NCI-H1417 (cell line): ENCODE measurements around the gene CCDC149.

Experiments
- DNase-seq, 3 experiments: peaks; one replicate each; lab custom pipeline; 2025; lab: John Stamatoyannopoulos, UW

Gene CCDC149

DNA sequence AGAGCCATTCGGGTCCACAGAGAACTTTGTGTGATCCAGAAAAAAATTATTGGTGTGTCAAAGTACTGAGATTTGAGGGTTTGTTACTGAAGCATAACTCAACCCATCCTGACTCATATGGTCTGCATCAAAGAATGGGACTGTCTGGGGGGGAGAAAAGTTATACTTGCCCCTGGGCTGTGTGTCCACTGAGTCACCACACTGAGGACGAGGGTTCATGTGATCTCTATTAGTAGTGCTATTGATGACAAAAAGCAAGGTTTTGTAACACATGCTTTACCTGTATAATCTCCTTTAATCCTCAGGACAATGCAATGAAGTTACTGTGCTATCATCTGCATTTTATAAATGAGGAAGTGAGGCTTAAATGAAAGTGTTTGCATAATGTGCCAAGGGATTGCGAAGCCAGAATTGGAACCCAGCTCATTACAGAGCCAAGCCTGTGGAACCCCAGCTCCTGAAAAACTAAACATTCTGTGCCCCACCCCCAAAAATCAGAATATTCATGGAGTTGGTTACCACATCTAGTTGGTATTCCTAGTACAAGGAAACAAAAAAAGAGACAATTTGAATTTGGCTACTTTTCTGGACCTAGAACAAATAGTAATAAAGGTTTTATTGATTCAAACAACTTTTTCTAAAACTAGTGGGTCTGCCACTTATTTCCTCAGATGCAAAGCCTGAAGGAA lies 31.2 kb downstream of the CCDC149 start:
- no peak for DNase-seq

- peak in 1 of 3 experiments; percentile 24 for DNase-seq
Measured at GRCh38 chr4:24880186-24880585, 32.7 kb downstream of the CCDC149 start.

GRCh38 chr4:24878636-24879016 lies 34.2 kb downstream of the CCDC149 start:
- no peak for DNase-seq

GRCh38 chr4:24877868-24878635 lies 34.8 kb downstream of the CCDC149 start:
- no peak for DNase-seq

GRCh38 chr4:24876431-24876830 lies 36.4 kb downstream of the CCDC149 start:
- peak in 1 of 3 experiments; percentile 33 for DNase-seq

GRCh38 chr4:24872720-24873119 lies 40.1 kb downstream of the CCDC149 start:
- no peak for DNase-seq

DNA sequence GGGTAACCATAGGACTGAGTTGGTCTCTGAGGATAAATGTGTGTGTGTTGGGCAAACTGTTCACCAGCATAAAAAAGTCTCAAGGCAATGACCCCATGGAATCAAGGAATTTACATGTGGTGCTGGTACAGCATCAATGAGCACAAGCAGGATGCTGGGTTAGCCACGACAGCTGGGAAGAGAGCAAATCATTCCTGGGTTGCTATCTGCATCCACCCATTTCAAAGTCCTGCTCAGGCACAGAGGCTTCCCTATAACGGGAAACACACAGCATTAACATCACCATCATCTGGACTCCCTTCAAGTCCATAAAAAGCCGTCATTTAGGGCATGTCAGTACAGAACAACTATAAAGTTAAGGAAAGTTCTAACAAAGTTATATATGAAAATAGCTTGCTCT lies 41.6 kb downstream of the CCDC149 start:
- no peak for DNase-seq

GRCh38 chr4:24867766-24868296 lies 45.0 kb downstream of the CCDC149 start:
- no peak for DNase-seq

- DNase-seq: no peak
Measured at GRCh38 chr4:24867251-24867650, 45.6 kb downstream of the CCDC149 start.

DNA sequence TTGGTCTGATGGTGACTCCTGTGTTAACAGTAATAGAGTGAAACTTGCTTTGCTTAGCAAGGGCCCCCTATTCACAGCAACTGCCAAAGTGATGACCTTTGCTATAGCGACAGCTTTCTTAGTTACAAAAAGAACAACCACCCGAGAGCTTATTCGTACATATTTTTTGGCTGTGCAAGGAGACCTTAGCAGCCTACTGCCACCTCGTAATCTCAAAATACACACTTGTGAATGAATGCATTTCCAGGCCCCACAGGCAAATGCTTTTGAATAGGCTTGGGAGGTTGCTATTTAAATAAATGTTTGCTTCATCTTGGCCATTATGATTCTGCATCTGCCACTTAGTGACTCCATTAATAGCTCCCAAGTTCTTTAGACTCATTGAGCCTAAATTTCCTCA lies 47.4 kb downstream of the CCDC149 start:
- DNase-seq: no peak

DNA sequence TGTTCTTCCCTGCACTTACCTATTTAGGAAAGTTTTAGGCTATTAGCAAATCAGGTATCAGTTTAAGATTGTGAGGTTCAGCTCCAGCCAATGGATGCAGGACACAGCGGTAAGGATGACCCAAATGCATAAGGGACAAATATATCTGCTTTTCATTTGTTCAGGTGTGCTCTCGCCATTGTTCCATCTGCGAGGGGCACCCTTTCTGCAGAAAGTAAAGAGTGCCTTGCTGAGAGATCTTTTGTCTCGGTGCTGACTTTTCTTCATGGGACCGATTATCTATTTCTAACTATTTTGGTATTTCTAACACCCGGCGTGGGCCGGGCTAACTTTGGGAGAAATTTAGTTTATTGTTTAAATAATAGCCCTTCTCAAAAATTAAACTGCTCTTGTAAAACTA lies 49.0 kb downstream of the CCDC149 start:
- DNase-seq: no peak

DNA sequence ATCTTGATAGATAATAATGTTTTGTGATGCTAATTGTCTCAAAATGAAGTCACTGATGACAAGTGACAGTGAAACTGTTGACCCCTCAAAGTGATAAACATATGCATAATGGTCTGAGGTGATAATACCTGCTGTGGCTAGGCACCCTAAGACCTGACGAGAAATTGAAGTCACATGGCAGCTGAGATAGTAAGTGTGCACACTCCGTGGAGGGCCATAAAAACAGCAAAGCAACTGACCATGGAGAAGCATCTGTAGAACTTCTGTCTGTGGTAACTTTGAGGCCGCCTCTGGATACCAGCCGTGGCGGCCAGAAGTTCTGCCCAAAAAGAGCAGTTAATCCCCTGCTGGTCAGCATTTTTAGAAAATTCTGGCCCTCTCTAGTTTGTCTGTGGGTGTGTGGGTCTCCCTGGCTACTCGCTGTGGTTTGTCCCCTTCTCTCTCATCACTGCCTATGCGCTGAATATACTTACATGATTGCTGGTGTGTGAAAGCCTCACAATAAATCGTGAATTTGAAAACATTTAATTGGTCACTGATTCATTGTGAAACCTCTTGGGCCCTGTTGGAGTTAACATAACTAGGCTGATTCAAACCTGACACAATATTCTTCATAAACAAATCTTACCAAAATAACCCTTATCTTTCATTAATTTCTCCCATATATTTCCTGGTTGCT lies 50.6 kb downstream of the CCDC149 start:
- DNase-seq: no peak

- DNase-seq: no peak
Measured at GRCh38 chr4:24858550-24858949, 54.3 kb downstream of the CCDC149 start.

GRCh38 chr4:24858026-24858425 lies 54.8 kb downstream of the CCDC149 start:
- DNase-seq: no peak

- no peak for DNase-seq
Measured at GRCh38 chr4:24856586-24856985, 56.3 kb downstream of the CCDC149 start.

DNA sequence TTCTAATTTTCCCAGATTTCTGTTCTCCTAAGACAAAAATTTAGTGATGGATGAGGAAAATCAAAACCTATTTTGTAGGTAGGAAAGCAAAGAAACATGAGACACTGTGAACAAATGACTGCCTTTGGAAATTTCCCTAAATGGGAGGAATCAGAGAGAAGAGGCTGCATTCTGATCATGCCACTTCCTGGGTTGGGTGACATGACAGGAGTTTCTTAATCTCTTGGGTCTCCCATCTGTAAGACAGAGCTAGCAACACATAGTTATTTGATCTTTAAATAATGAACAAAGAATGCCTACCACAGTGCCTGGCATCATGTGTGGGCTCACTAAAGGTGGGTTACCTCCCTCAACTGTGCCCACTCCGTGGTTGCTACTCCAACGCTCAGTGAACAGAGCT lies 57.1 kb downstream of the CCDC149 start:
- no peak for DNase-seq

- no peak for DNase-seq
Measured at GRCh38 chr4:24853142-24853541, 59.7 kb downstream of the CCDC149 start.

DNA sequence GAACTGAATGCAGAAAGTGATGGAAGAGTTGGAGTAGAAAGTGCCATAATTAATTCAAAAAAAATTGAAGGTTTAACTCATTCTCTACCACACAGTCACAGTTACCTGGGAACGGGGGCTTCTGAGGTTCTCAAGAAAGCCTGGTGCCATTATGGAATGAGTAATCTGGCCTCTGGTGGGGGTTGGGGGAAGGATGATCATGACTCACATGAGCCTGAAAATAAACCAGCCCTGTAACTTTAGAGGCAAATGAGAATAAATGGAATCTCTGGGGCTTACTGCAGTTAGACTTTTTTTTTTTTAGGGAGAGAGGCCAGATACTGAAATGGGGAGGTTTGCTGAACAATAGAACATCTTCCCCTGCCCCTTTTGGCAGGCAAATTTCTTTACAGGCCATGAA lies 62.2 kb downstream of the CCDC149 start:
- no peak for DNase-seq

DNA sequence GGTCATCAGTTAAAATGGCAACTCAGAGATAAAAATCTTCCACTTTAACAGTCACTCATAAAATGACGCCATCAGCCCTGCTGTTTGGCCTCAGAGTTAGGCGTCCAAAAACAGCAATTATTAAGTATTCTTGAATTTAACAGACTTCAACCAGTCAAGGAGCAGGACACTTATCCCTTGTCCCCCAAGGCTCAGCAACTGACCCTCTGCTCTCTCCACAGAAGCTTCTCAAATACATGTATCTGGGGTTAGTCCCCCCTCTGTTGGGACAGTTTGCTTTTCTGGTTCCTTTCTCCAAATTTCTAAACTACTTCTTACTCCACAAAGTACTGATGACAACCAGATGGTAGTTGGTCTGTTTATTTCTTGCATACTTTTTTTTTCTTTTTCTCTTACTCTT lies 63.1 kb downstream of the CCDC149 start:
- DNase-seq: no peak

GRCh38 chr4:24849351-24849750 lies 63.5 kb downstream of the CCDC149 start:
- DNase-seq: no peak

- DNase-seq: peak in 1 of 3 experiments; percentile 13
Measured at GRCh38 chr4:24846716-24847115, 66.1 kb downstream of the CCDC149 start.

DNA sequence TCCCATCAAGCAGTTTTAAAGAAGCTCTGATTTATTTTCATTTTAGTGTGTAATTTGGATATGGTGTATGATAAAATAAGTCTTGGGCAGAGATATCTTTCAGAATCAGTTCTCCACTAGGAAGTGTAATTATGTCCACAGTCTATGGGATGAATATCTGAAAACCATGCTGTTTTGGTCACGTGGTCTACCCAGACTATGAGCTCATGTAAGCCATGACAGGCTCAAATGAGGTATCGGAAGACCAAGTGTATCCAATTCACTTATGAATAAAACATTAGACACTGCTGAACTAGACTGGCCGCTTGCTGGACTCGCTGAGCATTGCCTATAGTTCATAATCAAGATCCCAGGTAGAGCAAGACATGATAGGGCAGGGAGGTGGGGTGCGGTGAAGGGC lies 66.9 kb downstream of the CCDC149 start:
- no peak for DNase-seq

- no peak for DNase-seq
Measured at GRCh38 chr4:24845132-24845531, 67.7 kb downstream of the CCDC149 start.
